PC-9 (cell line): Measurements from ENCODE around the gene SLC13A4. TPM values are rescaled to one million over a fixed set of nuclear protein-coding genes. Genes with fewer than 3 reads are reported as not detected.
A peak's percentile ranks its signal among the peaks of the same experiment; 100 is the strongest.

Experiments used
- BruUV-seq: library from RNA; stranded (reverse); fragments of 400-500 nt; replicated peaks from 2 replicates; lab custom pipeline; 2021; lab: Mats Ljungman, UMichigan
- CTCF ChIA-PET: fragments of 300-600 bp; sonication (Branson Sonifier 250); formaldehyde crosslinking; loops from one replicate; lab custom pipeline; 2022; ENCODE audit warnings: antibody characterized with exemption; lab: Charles Lee
- POLR2A ChIA-PET: fragments of 300-600 bp; sonication (Branson Sonifier 250); formaldehyde crosslinking; loops from one replicate; lab custom pipeline; 2022; ENCODE audit warnings: antibody characterized with exemption; ENCODE audit not compliant: unreplicated experiment; lab: Charles Lee
- DNase-seq, 2 experiments: peaks; one replicate each; pipeline versions ENCODE4 v3.0.0 to v3.0.0-alpha.2; 2015 to 2022; ENCODE audit warnings: mixed read lengths in 1 of 2
- H2AFZ ChIP-seq: fragments of 200-600 bp; sonication (generic); 2 replicates; pipeline ENCODE4 v1.8.1; 2017; ENCODE audit warnings: antibody characterized with exemption
- H3F3A ChIP-seq: fragments of 200-600 bp; sonication (generic); 2 replicates; pipeline ENCODE4 v1.8.1; 2017; ENCODE audit warnings: antibody characterized with exemption, mild to moderate bottlenecking, low read depth; ENCODE audit not compliant: insufficient read depth
- H3K27ac ChIP-seq: fragments of 200-600 bp; sonication (generic); 2 replicates; pipeline ENCODE4 v1.6.1; 2016; ENCODE audit warnings: mixed run types
- H3K27me3 ChIP-seq: fragments of 200-600 bp; sonication (generic); 2 replicates; pipeline ENCODE4 v1.6.1; 2016; ENCODE audit warnings: low read depth, mixed run types; ENCODE audit not compliant: insufficient read depth
- H3K36me3 ChIP-seq: fragments of 200-600 bp; sonication (generic); 2 replicates; pipeline ENCODE4 v1.6.1; 2016; ENCODE audit warnings: low read depth, mixed run types
- H3K4me1 ChIP-seq: fragments of 200-600 bp; sonication (generic); replicated peaks from 2 replicates; pipeline ENCODE4 v1.6.1; 2016; ENCODE audit warnings: mixed run types; ENCODE audit not compliant: insufficient read depth
- H3K4me2 ChIP-seq: fragments of 200-600 bp; sonication (generic); 2 replicates; pipeline ENCODE4 v1.6.1; 2017; ENCODE audit warnings: mixed run types
- H3K4me3 ChIP-seq: fragments of 200-600 bp; sonication (generic); 2 replicates; pipeline ENCODE4 v1.6.1; 2016; ENCODE audit warnings: mixed run types
- H3K79me2 ChIP-seq: fragments of 200-600 bp; sonication (generic); 2 replicates; pipeline ENCODE4 v1.6.1; 2017; ENCODE audit warnings: low read depth, mixed run types
- H3K9me2 ChIP-seq: fragments of 200-600 bp; sonication (generic); 2 replicates; pipeline ENCODE4 v1.8.1; 2017; ENCODE audit warnings: mild to moderate bottlenecking; ENCODE audit not compliant: insufficient read depth
- H3K9me3 ChIP-seq: fragments of 200-600 bp; sonication (generic); 2 replicates; pipeline ENCODE4 v1.8.1; 2016; ENCODE audit warnings: low read depth; ENCODE audit not compliant: insufficient read depth
- H4K20me1 ChIP-seq: fragments of 200-600 bp; sonication (generic); 2 replicates; pipeline ENCODE4 v1.8.1; 2017; ENCODE audit not compliant: insufficient read depth
- EZH2 ChIP-seq: fragments of 200-600 bp; sonication (generic); IDR thresholded peaks from 2 replicates; pipeline ENCODE4 v1.8.0; 2017; ENCODE audit warnings: antibody characterized with exemption, low read depth
- intact Hi-C: fragments of 100-400 bp; cut with micrococcal nuclease; formaldehyde crosslinking; loops from one replicate; pipeline ENCODE4 v1.10.0; 2022; ENCODE audit not compliant: unreplicated experiment
- total RNA-seq: library from RNA; stranded (reverse); gene quantifications from 2 replicates; pipeline ENCODE4 v1.2.3, GENCODE V29; 2021
- TF ChIP-seq, protein P1 (sequence below): fragments of 200-600 bp; sonication (generic); conservative IDR thresholded peaks from 2 replicates; pipeline ENCODE4 v1.6.1; 2017; ENCODE audit warnings: mixed run types, antibody characterized with exemption, mild to moderate bottlenecking, moderate library complexity

SLC13A4 gene
- total RNA-seq, 1 experiment from 2014 or later, result not detected

DNA sequence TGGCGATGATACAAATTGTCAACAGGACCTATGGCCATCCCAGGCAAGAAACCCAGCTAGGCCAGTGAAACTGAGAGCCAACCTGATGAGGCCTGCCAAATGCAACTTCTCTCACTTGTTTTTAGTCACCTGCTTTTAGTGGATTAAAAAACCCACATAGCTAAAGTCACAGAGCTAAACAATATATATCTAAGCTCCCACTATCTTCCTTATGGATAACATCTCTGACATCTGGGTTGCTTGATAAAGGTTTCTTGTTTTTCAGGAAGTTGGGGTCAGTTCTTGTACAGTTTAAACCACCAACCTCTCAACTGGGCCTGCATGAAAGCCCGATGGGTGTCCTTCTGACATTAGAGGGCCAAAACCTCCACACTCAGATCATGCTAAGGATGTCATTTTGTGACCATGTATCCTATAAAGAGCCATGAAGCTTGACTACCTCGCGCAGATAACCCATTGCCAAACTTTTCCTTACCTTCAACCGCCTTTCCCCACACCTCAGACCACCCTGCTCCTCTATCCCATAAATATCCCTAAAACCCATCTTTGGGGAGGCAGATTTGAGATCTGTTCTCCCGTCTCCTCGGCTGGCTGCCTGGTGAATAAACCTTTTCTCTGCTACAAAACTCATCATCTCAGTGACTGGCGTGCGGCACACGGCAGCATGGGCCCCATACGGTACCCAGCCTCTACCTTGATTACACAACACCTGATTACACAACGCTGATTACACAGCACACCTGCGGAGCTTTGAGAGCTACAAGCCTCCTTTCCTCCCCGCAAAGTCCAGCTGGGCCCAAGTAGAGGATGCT is 66.5 kb downstream of the SLC13A4 start:
- Histone ChIP-seq H3K9me2 (no peaks in the 10 kb centered on the region), H3K36me3 (no peaks in the 10 kb centered on the region), H3K27me3 (no peaks in the 10 kb centered on the region), H3K27ac (peak overlapping the region; percentile 92), H3K4me3 (peak overlapping the region; percentile 99), H4K20me1 (0 out of 2 replicates have a peak, but pooled peaks cover 6% of the 10 kb centered on the region), H3K79me2 (peaks cover 42% of the 10 kb centered on the region), H3F3A (peaks cover 21% of the 10 kb centered on the region), H3K4me2 (peak overlapping the region; percentile 72), H3K9me3 (no peaks in the 10 kb centered on the region), H3K4me1 (peaks cover 16% of the 10 kb centered on the region), H2AFZ (peak overlapping the region; percentile 93)
- POLR2A ChIA-PET, result no interaction called here
- TSS peak; percentile 75 for BruUV-seq
- DNase-seq, result no peak
- intact Hi-C loops, result loop anchor here (2.0 to 5.0 kb wide), 2 partner anchors 139 to 1931 kb away; no protein-coding TSS in a partner anchor
- CTCF ChIA-PET, result interaction anchor here (2.3 kb wide), 1 partner anchor 11 kb away, joined by 12 read pairs; no protein-coding TSS in a partner anchor
- no peak for TF ChIP-seq EZH2
- TF ChIP-seq, protein P1, sequence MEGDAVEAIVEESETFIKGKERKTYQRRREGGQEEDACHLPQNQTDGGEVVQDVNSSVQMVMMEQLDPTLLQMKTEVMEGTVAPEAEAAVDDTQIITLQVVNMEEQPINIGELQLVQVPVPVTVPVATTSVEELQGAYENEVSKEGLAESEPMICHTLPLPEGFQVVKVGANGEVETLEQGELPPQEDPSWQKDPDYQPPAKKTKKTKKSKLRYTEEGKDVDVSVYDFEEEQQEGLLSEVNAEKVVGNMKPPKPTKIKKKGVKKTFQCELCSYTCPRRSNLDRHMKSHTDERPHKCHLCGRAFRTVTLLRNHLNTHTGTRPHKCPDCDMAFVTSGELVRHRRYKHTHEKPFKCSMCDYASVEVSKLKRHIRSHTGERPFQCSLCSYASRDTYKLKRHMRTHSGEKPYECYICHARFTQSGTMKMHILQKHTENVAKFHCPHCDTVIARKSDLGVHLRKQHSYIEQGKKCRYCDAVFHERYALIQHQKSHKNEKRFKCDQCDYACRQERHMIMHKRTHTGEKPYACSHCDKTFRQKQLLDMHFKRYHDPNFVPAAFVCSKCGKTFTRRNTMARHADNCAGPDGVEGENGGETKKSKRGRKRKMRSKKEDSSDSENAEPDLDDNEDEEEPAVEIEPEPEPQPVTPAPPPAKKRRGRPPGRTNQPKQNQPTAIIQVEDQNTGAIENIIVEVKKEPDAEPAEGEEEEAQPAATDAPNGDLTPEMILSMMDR, result no peak

DNA sequence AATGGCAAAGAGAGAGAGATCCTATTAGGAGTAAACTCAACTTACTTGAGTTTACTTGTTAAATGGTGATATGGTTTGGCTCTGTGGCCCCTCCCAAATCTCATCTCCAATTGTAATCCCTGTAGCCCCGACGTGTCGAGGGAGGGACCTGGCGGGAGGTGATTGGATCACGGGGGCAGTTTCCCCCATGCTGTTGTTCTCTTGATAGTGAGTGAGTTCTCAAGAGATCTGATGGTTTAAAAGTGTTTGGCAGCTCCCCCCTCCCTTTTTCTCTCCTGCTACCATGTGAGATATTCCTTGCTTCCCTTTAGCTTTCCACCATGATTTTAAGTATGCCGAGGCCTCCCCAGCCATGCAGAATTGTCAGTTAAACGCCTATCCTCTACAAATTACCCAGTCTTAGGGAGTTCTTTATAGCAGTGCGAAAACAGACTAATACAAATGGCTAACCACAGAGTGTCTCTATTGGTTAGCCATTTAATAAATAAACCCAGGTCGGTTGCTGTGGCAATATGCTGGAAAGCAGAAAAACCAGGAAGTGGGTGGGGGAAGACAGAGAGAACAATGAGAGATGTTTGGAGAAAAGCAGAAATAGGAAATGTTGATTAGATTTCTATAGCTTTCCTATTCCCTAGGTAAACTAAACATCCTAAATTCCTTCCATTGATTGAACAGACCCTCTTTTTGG is 68.7 kb downstream of the SLC13A4 start:
- ChIA-PET CTCF (no interaction called here), POLR2A (no interaction called here)
- intact Hi-C loops, result no loop called here
- BruUV-seq, result no TSS peak
- peaks cover 10% of the 10 kb centered on the region for H3K4me1 ChIP-seq
- no peaks in the 10 kb centered on the region for H3K27me3 ChIP-seq
- H3K27ac ChIP-seq, result no peak overlapping the region
- H3K79me2 ChIP-seq, result peaks cover 19% of the 10 kb centered on the region
- H3K4me2 ChIP-seq, result no peak overlapping the region
- no peaks in the 10 kb centered on the region for H3K36me3 ChIP-seq
- H3K9me2 ChIP-seq, result no peaks in the 10 kb centered on the region
- TF ChIP-seq EZH2, result no peak
- TF ChIP-seq, protein P1, result no peak
- peaks cover 21% of the 10 kb centered on the region for H3F3A ChIP-seq
- no peak overlapping the region for H3K4me3 ChIP-seq
- no peak for DNase-seq
- 0 out of 2 replicates have a peak, but pooled peaks cover under 1% of the 10 kb centered on the region for H4K20me1 ChIP-seq
- no peaks in the 10 kb centered on the region for H3K9me3 ChIP-seq
- no peak overlapping the region for H2AFZ ChIP-seq

DNA sequence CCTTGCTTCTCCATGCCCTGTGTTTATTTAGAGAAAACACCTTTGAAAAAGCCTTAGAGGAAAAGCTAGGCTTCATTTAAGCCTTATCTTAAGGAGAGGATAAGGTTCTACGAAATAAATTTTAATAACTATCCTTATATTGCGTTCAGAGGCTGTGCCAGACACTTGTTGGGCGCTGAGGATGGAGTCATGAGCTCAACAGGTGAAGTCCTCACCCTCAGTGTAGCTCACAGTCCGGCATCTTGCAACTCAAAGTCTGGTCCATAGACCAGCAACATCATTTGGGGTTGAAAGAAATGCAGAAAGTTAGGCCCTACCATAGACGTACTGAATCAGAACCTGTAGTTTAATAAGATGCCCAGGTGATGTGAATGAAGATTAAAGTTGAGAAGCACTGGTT is 69.4 kb downstream of the SLC13A4 start:
- H2AFZ ChIP-seq, result no peak overlapping the region
- no peaks in the 10 kb centered on the region for H3K27me3 ChIP-seq
- ChIA-PET POLR2A (no interaction called here), CTCF (interaction anchor here (0.7 kb wide), 1 partner anchor 326 kb away, joined by 7 read pairs; no protein-coding TSS in a partner anchor)
- no peaks in the 10 kb centered on the region for H3K9me2 ChIP-seq
- no peaks in the 10 kb centered on the region for H3K36me3 ChIP-seq
- H3K27ac ChIP-seq, result no peak overlapping the region
- DNase-seq, result no peak
- peaks cover 21% of the 10 kb centered on the region for H3F3A ChIP-seq
- no peak overlapping the region for H3K4me2 ChIP-seq
- peaks cover 12% of the 10 kb centered on the region for H3K79me2 ChIP-seq
- no peaks in the 10 kb centered on the region for H4K20me1 ChIP-seq
- no peaks in the 10 kb centered on the region for H3K9me3 ChIP-seq
- peaks cover 2% of the 10 kb centered on the region for H3K4me1 ChIP-seq
- no TSS peak for BruUV-seq
- H3K4me3 ChIP-seq, result no peak overlapping the region
- intact Hi-C loops, result no loop called here
- TF ChIP-seq, protein P1, result no peak
- TF ChIP-seq EZH2, result no peak
